H1 (cell line): ENCODE measurements around the gene NAA10. TPM values are rescaled to one million over a fixed set of nuclear protein-coding genes. Genes with fewer than 3 reads are reported as not detected.

Experiments used
- CTBP2 ChIP-seq: IDR thresholded peaks from 2 replicates; pipeline ENCODE4 v1.7.0; 2011; ENCODE audit warnings: borderline replicate concordance, mild to moderate bottlenecking, moderate library complexity, mixed read lengths, low read length; ENCODE audit not compliant: insufficient read depth, insufficient read length
- GTF2F1 ChIP-seq: IDR thresholded peaks from 2 replicates; pipeline ENCODE4 v1.6.1; 2012; ENCODE audit warnings: low read depth, low read length, improper control_type of control experiment, borderline replicate concordance
- SIN3A ChIP-seq, 2 experiments: IDR thresholded peaks in 1 of 2; conservative IDR thresholded peaks in 1 of 2; 2 replicates each; pipeline ENCODE4 v1.6.1; 2011 to 2012; ENCODE audit warnings: low read length in 2 of 2, improper control_type of control experiment in 1 of 2, low read depth in 1 of 2, mild to moderate bottlenecking in 1 of 2
- SP2 ChIP-seq: IDR thresholded peaks from 2 replicates; pipeline ENCODE4 v1.6.1; 2012; ENCODE audit warnings: mild to moderate bottlenecking, low read length, inconsistent platforms
- USF2 ChIP-seq: IDR thresholded peaks from 2 replicates; pipeline ENCODE4 v1.6.1; 2011; ENCODE audit warnings: low read length, improper control_type of control experiment
- polyA plus RNA-seq, 7 experiments: library from polyadenylated mRNA; depleted of rRNA in 3 of 7; stranded (reverse) in 5 of 7; unstranded in 2 of 7; fragments of >200 nt in 5 of 7; fragments of 200-250 nt in 2 of 7; gene quantifications; 1 replicate in 5 of 7; 2 replicates in 1 of 7; 4 replicates in 1 of 7; pipeline versions ENCODE4 v1.2.1 to v1.2.3, GENCODE V29; 2011 to 2013; ENCODE audit warnings: missing spikeins in 2 of 7, mixed read lengths in 2 of 7
- total RNA-seq: library from RNA; stranded (reverse); fragmentation: NEBNext Ultra II Directional; extraction: Animal tissue kit (Norgen Biotek cat#: 25700); gene quantifications from 2 replicates; pipeline ENCODE4 v1.2.1, GENCODE V29; 2021

The NAA10 gene
- total and polyA plus RNA-seq, 2 of the 8 experiments (the other 6 are each of a cell fraction or from before 2014, with no cell fraction given): 80.4 to 98.8 TPM

- TF ChIP-seq SP2 (no peak), SIN3A (conservative IDR thresholded peaks at IDR 0.05 in 1 of 2, IDR thresholded peaks at IDR 0.05 in 1 of 2; ENCODE audit: low read depth in 1 of 2, low read length in 2 of 2) (no peak), USF2 (no peak), GTF2F1 (no peak), CTBP2 (no peak)
- TF ChIP-seq, all 59 proteins: peak for 0
These were observed 8.3 kb downstream of the NAA10 start (continued) for GRCh38 chrX:153926552-153926857.
